ENCODE data around the gene HBE1.
"Not testable (repeated sequence)": the region's sequence is repeated elsewhere in the genome, so short reads cannot be mapped to it uniquely, and the experiment has no call there.

The HBE1 gene

GRCh38 chr11:5269715-5270147 is at the start of gene HBE1:
TSS of gene HBE1 (minus strand) at chr11:5269945. CDS start at chr11:5269890, 55 bp downstream.
- no peak for DNase-seq

DNA sequence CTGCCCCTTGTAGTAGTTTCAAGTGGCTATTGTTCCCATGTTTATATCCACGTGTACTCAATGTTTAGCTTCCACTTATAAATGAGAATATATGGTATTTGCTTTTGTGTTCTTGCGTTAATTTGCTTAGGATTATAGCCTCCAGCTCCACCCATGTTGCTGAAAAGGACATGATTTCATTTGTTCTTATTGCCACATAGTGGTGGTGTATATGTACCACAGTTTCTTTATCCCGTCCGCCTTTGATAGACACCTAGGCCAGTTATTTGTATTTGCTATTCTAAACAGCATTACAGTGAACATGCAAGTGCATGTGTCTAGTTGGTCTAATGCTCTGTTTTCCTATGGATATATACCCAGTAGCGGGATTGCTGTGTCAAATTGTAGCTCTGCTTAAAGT is 47.5 kb upstream of the HBE1 start:
- DNase-seq, result no peak

GRCh38 chr11:5313326-5314023 is 43.7 kb upstream of the HBE1 start:
- DNase-seq, result not testable (repeated sequence)

GRCh38 chr11:5310423-5310822 is 40.7 kb upstream of the HBE1 start:
- no peak for DNase-seq

- no peak for DNase-seq
Measured at GRCh38 chr11:5307256-5308019, 37.7 kb upstream of the HBE1 start.

DNA sequence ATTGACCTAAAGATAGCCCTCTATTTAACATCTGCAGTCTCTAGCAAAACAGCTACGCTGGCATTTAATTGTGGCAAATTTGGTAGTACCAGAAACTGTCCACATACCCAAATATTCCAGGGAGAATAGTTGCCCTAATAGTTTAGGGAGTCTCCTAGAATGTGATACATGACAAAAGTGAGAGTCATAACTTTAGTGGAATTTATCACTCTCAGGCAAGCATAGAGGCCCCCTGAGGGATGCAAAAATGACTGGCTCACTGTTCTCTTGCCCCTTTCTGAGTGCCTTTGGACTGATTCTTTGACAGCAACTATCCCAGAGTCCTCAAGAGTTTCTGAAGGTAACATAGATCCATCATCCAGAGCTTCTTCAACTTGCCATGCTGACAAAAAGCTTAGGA is 34.3 kb upstream of the HBE1 start:
- DNase-seq, result no peak

GRCh38 chr11:5303626-5304025 is 33.9 kb upstream of the HBE1 start:
- no peak for DNase-seq

- no peak for DNase-seq
Measured at GRCh38 chr11:5301846-5302245, 32.1 kb upstream of the HBE1 start, which contains the start of gene OR51B4. TSS of gene OR51B4 (minus strand) at chr11:5301946. CDS start at chr11:5301946, 0 bp downstream.

- no peak for DNase-seq
Measured at GRCh38 chr11:5300251-5300650, 30.5 kb upstream of the HBE1 start.

DNA sequence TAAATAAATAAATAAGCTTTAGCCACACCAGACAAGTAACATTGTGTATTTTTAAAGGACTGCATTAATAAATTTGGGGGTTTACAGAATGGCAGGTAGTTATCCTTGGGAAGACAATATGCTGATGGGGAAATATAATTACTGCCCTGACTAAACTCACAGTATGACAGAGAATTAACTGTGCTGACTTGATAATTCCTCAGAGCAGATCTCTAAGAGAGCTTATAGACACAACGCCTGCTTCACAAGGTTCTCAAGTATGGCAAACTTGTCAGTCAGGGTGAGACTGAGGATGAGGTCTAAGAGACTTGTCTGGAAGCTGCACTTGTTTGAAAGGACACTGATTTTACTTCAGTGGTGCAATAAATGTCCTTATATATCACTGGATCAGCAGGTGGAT is 28.7 kb upstream of the HBE1 start:
- DNase-seq, result no peak

DNA sequence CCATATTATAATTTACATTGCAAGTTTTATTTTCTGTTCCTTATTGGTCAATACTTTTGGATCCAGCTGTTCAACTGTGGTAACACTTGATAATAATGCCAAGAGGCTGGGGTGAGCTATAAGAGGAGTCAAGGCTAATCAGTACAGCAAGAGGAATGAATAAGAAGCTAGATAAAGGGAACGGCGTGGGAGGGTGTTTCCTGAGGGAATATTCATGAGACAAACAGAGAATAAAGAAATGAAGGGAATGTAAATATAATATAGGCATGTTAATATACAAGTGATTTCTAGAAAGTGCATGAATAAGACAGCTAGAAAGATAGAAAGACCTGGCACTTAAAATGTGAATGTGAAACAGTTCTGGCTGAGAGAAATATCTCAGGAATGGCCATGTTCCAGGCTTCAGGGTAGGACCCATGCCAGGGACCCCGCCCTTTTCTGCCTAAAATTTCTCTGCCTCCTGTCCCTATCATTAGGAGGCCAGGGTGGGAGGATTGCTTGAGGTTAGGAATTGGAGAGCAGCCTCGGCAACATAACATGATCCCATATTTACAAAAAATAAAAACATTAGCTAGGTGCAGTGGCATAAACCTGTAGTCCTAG is 28.1 kb upstream of the HBE1 start:
- no peak for DNase-seq

- not testable (repeated sequence) for DNase-seq
Measured at GRCh38 chr11:5294342-5294995, 24.7 kb upstream of the HBE1 start.

- no peak for DNase-seq
Measured at GRCh38 chr11:5293028-5293427, 23.3 kb upstream of the HBE1 start.

GRCh38 chr11:5291207-5291838 is 21.6 kb upstream of the HBE1 start:
- DNase-seq, result no peak

DNA sequence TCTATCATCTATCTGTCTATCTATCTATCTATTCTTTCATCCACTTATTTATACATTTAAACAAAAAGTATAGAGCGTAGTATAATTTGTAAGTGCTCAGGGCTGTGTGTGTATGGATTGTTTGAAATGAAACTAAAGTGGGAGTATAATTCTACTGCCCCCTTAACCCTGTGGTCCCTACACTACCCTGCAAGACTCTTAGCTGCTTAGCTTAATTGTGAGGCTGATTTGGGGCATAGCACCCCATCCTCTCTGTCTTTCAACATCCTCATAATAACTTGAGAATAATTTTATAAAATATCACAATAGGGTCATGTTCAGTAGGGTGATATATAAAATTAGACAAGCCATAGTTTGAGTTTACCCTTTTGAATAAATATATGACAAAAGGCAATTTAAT is 20.4 kb upstream of the HBE1 start:
- no peak for DNase-seq

DNA sequence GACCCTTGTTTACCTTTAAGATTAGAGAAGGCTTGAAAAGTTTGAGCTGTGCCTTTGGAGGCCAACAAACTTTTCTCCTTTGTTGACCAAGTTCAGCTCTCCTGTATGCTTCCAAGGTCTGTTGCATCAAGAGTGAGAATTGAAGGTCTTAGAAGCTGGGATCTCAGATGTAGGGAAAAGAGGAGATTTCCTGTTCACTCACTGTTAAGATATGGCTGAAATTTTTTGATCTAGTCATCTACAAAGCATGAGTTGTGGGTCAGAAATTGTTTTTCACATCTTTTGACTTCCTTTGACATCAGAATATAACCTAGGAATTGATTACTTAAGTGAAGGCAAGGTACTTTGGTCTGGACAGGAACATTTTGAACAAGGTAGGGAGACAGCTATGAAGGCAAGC is 20.0 kb upstream of the HBE1 start:
- no peak for DNase-seq

GRCh38 chr11:5288906-5289550 is 19.3 kb upstream of the HBE1 start:
- DNase-seq, result no peak

DNA sequence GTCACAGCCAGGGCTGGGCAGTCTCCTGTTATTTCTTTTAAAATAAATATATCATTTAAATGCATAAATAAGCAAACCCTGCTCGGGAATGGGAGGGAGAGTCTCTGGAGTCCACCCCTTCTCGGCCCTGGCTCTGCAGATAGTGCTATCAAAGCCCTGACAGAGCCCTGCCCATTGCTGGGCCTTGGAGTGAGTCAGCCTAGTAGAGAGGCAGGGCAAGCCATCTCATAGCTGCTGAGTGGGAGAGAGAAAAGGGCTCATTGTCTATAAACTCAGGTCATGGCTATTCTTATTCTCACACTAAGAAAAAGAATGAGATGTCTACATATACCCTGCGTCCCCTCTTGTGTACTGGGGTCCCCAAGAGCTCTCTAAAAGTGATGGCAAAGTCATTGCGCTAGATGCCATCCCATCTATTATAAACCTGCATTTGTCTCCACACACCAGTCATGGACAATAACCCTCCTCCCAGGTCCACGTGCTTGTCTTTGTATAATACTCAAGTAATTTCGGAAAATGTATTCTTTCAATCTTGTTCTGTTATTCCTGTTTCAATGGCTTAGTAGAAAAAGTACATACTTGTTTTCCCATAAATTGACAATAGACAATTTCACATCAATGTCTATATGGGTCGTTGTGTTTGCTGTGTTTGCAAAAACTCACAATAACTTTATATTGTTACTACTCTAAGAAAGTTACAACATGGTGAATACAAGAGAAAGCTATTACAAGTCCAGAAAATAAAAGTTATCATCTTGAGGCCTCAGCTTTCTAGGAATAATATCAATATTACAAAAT is 18.6 kb upstream of the HBE1 start:
- DNase-seq, result no peak

- DNase-seq, result no peak
Measured at GRCh38 chr11:5286901-5287300, 17.2 kb upstream of the HBE1 start.

- DNase-seq, result no peak
Measured at GRCh38 chr11:5286351-5286750, 16.6 kb upstream of the HBE1 start.

- no peak for DNase-seq
Measured at GRCh38 chr11:5285703-5286340, 16.1 kb upstream of the HBE1 start.

Data from left hindlimb (tissue), 1 donor.